ENCODE data around the gene PLEKHJ1. TPM values are rescaled to one million over a fixed set of nuclear protein-coding genes. Genes with fewer than 3 reads are reported as not detected.

Gene PLEKHJ1
- total RNA-seq, 1 experiment from 2014 or later = 94.8 TPM

GRCh38 chr19:2191456-2192310 is 44.4 kb downstream of the PLEKHJ1 start:
- POLR2A ChIA-PET (ENCODE audit: unreplicated experiment) = no interaction called here
- H3K4me2 ChIP-seq (ENCODE audit: low read length) = no peak overlapping the region
- no peaks in the 10 kb centered on the region for H3K27me3 ChIP-seq (ENCODE audit: low read length)
- TF ChIP-seq EZH2phosphoT487 (IDR thresholded peaks at IDR 0.05; ENCODE audit: borderline replicate concordance, low read length) = no peak
- TF ChIP-seq CTCF (conservative IDR thresholded peaks at IDR 0.05; ENCODE audit: low read depth, low read length) = no peak
- no peak for TF ChIP-seq EZH2 (IDR thresholded peaks at IDR 0.05; ENCODE audit: low read length, unreplicated experiment)
- no peak overlapping the region for H3K27ac ChIP-seq (ENCODE audit: low read length)
- intact Hi-C loops (cut with micrococcal nuclease) = no loop called here
- H3K36me3 ChIP-seq (ENCODE audit: low read depth, low read length) = peaks cover 2% of the 10 kb centered on the region; the same call in 1 of the 2 replicates
- H3K4me3 ChIP-seq (ENCODE audit: low read length) = no peak overlapping the region
- H3K4me1 ChIP-seq (ENCODE audit: insufficient read depth, low read length) = no peaks in the 10 kb centered on the region
- CTCF ChIA-PET = no interaction called here
- no peak for DNase-seq
- H3K79me2 ChIP-seq (ENCODE audit: low read length) = 0 out of 2 replicates have a peak, but pooled peaks cover 12% of the 10 kb centered on the region
- no peak overlapping the region for H3K9ac ChIP-seq (ENCODE audit: low read length)
- no peaks in the 10 kb centered on the region for H3K9me3 ChIP-seq (ENCODE audit: low read length)
- ATAC-seq = no peak
- no TSS peak for BruUV-seq (replicated peaks)
- no peaks in the 10 kb centered on the region for H4K20me1 ChIP-seq (ENCODE audit: low read length)
- H2AFZ ChIP-seq (ENCODE audit: low read length) = no peak overlapping the region
- no peaks in the 10 kb centered on the region for H3F3A ChIP-seq (ENCODE audit: low read length, unreplicated experiment)
- no peaks in the 10 kb centered on the region for H3K9me2 ChIP-seq (replicated peaks; ENCODE audit: low read length)

GRCh38 chr19:2190848-2191455 is 45.2 kb downstream of the PLEKHJ1 start:
- Histone ChIP-seq H3K79me2 (ENCODE audit: low read length) (peaks cover 12% of the 10 kb centered on the region; the same call in 1 of the 2 replicates), H3K4me1 (ENCODE audit: insufficient read depth, low read length) (no peaks in the 10 kb centered on the region), H4K20me1 (ENCODE audit: low read length) (no peaks in the 10 kb centered on the region), H3K4me2 (ENCODE audit: low read length) (no peak overlapping the region), H3K9me3 (ENCODE audit: low read length) (no peaks in the 10 kb centered on the region), H2AFZ (ENCODE audit: low read length) (no peak overlapping the region), H3K9ac (ENCODE audit: low read length) (no peak overlapping the region), H3K36me3 (ENCODE audit: low read depth, low read length) (peaks cover 2% of the 10 kb centered on the region; the same call in 1 of the 2 replicates), H3K27me3 (ENCODE audit: low read length) (no peaks in the 10 kb centered on the region), H3F3A (ENCODE audit: low read length, unreplicated experiment) (no peaks in the 10 kb centered on the region), H3K9me2 (replicated peaks; ENCODE audit: low read length) (no peaks in the 10 kb centered on the region), H3K27ac (ENCODE audit: low read length) (no peak overlapping the region), H3K4me3 (ENCODE audit: low read length) (no peak overlapping the region)
- BruUV-seq (replicated peaks) = no TSS peak
- ATAC-seq = no peak
- DNase-seq = no peak
- TF ChIP-seq EZH2 (IDR thresholded peaks at IDR 0.05; ENCODE audit: low read length, unreplicated experiment) = no peak
- no peak for TF ChIP-seq CTCF (conservative IDR thresholded peaks at IDR 0.05; ENCODE audit: low read depth, low read length)
- TF ChIP-seq EZH2phosphoT487 (IDR thresholded peaks at IDR 0.05; ENCODE audit: borderline replicate concordance, low read length) = no peak
- intact Hi-C loops (cut with micrococcal nuclease) = no loop called here
- ChIA-PET CTCF (no interaction called here), POLR2A (ENCODE audit: unreplicated experiment) (no interaction called here)

GRCh38 chr19:2189880-2190279 is 46.2 kb downstream of the PLEKHJ1 start:
- H3K4me2 ChIP-seq (ENCODE audit: low read length) = no peak overlapping the region
- TF ChIP-seq EZH2phosphoT487 (IDR thresholded peaks at IDR 0.05; ENCODE audit: borderline replicate concordance, low read length) (no peak), EZH2 (IDR thresholded peaks at IDR 0.05; ENCODE audit: low read length, unreplicated experiment) (no peak), CTCF (conservative IDR thresholded peaks at IDR 0.05; ENCODE audit: low read depth, low read length) (no peak)
- H3K79me2 ChIP-seq (ENCODE audit: low read length) = peaks cover 19% of the 10 kb centered on the region; the same call in 1 of the 2 replicates
- H3K9ac ChIP-seq (ENCODE audit: low read length) = no peak overlapping the region
- no peaks in the 10 kb centered on the region for H3K4me1 ChIP-seq (ENCODE audit: insufficient read depth, low read length)
- H4K20me1 ChIP-seq (ENCODE audit: low read length) = no peaks in the 10 kb centered on the region
- H3F3A ChIP-seq (ENCODE audit: low read length, unreplicated experiment) = no peaks in the 10 kb centered on the region
- CTCF ChIA-PET = no interaction called here
- H3K36me3 ChIP-seq (ENCODE audit: low read depth, low read length) = peaks cover 2% of the 10 kb centered on the region; the same call in 1 of the 2 replicates
- intact Hi-C loops (cut with micrococcal nuclease) = no loop called here
- ATAC-seq (no peak), DNase-seq (no peak)
- no peaks in the 10 kb centered on the region for H3K9me2 ChIP-seq (replicated peaks; ENCODE audit: low read length)
- H2AFZ ChIP-seq (ENCODE audit: low read length) = no peak overlapping the region
- no peak overlapping the region for H3K27ac ChIP-seq (ENCODE audit: low read length)
- no peaks in the 10 kb centered on the region for H3K27me3 ChIP-seq (ENCODE audit: low read length)
- no peaks in the 10 kb centered on the region for H3K9me3 ChIP-seq (ENCODE audit: low read length)
- BruUV-seq (replicated peaks) = no TSS peak
- H3K4me3 ChIP-seq (ENCODE audit: low read length) = no peak overlapping the region
- POLR2A ChIA-PET (ENCODE audit: unreplicated experiment) = no interaction called here
